ENCODE data around the gene TEP1. TPM values are rescaled to one million over a fixed set of nuclear protein-coding genes. Genes with fewer than 3 reads are reported as not detected.
A peak's percentile ranks its signal among the peaks of the same experiment; 100 is the strongest.

Gene TEP1
- 9.7 TPM for total RNA-seq
- long read RNA-seq, partial matches to known transcripts = 0 of 3 reads
- long read RNA-seq, other reads (novel, unspliced or antisense) = 3 of 3 reads

DNA sequence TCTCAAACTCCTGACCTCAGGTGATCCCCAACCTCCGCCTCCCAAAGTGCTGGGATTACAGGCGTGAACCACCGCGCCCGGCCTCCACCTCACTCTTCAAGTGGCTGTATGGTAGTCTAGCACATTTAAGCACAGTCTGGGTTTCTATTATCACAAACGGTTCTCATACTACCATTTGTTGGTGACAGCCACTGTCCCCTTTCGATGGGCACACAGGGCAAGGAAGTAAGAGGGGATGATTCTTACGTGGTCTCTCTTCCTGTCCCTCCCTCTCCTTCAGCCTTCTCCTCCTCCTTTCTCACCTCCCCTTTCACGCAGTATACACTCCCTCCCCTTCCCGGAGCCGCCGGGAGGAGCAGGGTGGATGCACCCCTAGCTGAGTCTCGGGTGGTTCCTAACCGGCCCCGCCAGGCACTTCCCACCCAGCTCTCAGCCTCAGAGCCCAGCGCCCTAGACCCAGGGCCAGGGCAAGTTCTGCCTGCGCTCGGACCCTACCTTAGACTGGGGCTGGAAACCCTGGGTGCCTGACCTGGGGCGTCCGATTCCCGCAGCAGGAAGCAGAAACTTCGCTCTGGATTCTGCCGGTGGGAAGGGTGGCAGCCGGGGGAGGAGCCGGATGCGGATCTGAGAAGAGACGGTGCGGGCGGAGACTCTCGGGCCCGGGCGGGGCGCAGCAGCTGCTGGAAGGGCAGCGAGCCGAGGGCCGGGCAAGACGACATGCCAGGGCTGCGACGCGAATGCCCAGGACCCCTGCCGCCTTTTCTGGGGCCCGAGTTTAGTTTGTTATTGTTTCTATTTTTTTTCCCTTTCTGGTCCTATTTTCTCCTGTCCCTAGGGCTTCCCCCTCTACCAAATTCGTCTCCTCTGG is at the start of gene TEP1:
Gene TEP1, minus strand, starts transcription at position 626 of the 868 bp plus-strand sequence. CDS start 5,062 bp downstream, outside the sequence.
- DNase-seq = peak; percentile 91
- Histone ChIP-seq H3K4me1 (peaks cover 23% of the 10 kb centered on the region), H3K27me3 (ENCODE audit: low read depth) (no peaks in the 10 kb centered on the region), H3K27ac (replicated peaks) (peak within 1 kb of the TSS; percentile 97), H3K4me3 (peak within 1 kb of the TSS; percentile 85), H3K36me3 (peaks cover 3% of the 10 kb centered on the region), H3K9me3 (replicated peaks) (no peaks in the 10 kb centered on the region)
- TF ChIP-seq, protein P1, sequence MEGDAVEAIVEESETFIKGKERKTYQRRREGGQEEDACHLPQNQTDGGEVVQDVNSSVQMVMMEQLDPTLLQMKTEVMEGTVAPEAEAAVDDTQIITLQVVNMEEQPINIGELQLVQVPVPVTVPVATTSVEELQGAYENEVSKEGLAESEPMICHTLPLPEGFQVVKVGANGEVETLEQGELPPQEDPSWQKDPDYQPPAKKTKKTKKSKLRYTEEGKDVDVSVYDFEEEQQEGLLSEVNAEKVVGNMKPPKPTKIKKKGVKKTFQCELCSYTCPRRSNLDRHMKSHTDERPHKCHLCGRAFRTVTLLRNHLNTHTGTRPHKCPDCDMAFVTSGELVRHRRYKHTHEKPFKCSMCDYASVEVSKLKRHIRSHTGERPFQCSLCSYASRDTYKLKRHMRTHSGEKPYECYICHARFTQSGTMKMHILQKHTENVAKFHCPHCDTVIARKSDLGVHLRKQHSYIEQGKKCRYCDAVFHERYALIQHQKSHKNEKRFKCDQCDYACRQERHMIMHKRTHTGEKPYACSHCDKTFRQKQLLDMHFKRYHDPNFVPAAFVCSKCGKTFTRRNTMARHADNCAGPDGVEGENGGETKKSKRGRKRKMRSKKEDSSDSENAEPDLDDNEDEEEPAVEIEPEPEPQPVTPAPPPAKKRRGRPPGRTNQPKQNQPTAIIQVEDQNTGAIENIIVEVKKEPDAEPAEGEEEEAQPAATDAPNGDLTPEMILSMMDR (IDR thresholded peaks at IDR 0.05; ENCODE audit: borderline replicate concordance) = no peak
- intact Hi-C loops (cut with micrococcal nuclease) = loop anchor here (10.0 kb wide), 1 partner anchor 192 kb away; no protein-coding TSS in a partner anchor

DNA sequence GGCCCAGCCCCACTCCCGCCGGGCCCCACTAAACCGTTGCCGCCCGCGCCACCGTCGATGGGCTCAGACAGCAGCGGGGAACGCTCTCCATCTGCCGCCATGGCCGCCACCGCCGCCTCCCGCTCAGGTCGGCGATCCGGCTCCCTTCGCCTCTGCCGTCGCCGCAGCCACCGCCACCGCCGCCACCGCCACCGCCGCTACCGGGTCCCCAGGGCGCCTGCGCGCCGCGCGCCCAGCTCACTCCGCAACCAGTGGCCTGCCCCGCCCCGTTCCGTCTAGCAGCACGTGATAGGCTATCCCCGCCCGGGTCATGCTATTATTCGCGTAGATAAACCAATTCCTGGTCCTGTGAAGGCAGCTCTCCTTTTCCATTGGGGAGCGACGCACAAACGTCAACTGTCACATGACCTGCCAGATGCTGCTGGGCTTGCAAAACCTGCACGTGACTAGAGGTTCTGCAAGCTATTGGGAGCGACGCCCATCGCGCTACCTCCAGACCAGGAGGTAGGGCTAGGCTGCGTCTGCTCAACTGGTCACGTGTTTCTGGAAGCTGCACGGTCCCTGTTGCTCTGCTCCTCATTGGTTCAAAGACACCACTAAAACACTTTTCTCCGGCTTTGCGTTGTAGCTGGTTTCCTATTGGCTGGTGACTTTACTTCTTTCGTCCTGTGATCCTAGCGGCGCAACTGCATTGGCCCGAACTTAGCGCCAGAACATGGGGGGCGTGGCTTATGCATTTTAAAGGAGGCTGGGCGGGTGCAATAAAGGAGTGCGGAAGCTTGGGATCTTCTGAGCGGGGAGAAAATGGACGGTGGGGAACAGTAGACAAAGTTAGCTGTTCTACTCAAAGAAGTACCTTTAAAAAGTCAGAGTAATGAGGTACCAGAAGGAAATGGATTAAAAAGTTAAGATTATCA is 48.2 kb upstream of the TEP1 start, which contains the start of gene PIP4P1:
Gene PIP4P1, minus strand, starts transcription at position 210 of the 917 bp plus-strand sequence. Its CDS starts 109 bp downstream, at position 101.
- intact Hi-C loops (cut with micrococcal nuclease) = no loop called here
- Histone ChIP-seq H3K9me3 (replicated peaks) (no peaks in the 10 kb centered on the region), H3K4me3 (peak within 1 kb of the TSS; percentile 98), H3K36me3 (peaks cover 33% of the 10 kb centered on the region), H3K4me1 (peaks cover 43% of the 10 kb centered on the region), H3K27me3 (ENCODE audit: low read depth) (no peaks in the 10 kb centered on the region), H3K27ac (replicated peaks) (peak within 1 kb of the TSS; percentile 93)
- peak; percentile 99 for DNase-seq
- TF ChIP-seq, protein P1 (IDR thresholded peaks at IDR 0.05; ENCODE audit: borderline replicate concordance) = no peak

GRCh38 chr14:20460458-20461224 is 47.3 kb upstream of the TEP1 start:
- peaks cover 51% of the 10 kb centered on the region for H3K4me1 ChIP-seq
- peaks cover 36% of the 10 kb centered on the region for H3K36me3 ChIP-seq
- intact Hi-C loops (cut with micrococcal nuclease) = no loop called here
- peak overlapping the region; percentile 93 for H3K27ac ChIP-seq (replicated peaks)
- DNase-seq = no peak
- no peaks in the 10 kb centered on the region for H3K9me3 ChIP-seq (replicated peaks)
- TF ChIP-seq, protein P1 (IDR thresholded peaks at IDR 0.05; ENCODE audit: borderline replicate concordance) = no peak
- H3K27me3 ChIP-seq (ENCODE audit: low read depth) = no peaks in the 10 kb centered on the region
- peak overlapping the region; percentile 98 for H3K4me3 ChIP-seq

DNA sequence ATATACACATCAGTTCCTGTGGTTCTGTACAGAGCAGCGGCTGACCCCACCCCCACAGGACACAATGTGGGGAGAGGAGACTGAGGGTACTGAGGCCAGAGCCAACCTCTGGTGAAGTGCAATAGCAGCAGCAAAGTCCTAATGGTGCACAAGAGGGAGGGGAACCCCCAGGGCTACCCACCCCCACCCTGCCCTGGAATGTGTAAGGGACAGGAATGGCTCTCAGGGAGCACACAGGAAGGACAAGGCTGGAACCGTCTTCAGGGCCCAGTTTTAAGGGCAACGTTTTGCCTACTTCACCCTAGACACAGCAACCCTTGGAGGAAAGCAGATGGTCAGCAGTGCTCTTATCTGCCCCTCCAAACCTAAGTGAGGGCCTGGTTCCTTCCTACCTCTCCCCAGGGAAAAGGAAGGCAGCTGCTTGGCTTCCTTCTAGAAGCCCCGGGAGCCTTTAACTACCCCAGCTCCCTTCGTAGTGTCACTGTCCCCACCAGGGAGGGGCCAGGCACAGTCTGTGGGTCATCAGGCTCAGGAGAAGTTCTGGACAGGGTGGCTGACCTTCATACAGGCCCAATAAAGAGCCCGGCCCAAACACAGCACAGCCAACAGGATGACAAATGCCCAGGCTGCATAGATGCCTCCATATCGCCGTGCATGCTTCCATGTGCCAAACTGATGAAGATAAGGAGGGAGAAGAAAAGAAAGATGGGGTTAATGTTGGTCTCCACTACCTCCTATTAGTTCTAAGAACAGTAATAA is 44.9 kb upstream of the TEP1 start:
- H3K36me3 ChIP-seq = peaks cover 36% of the 10 kb centered on the region
- intact Hi-C loops (cut with micrococcal nuclease) = no loop called here
- TF ChIP-seq, protein P1 (IDR thresholded peaks at IDR 0.05; ENCODE audit: borderline replicate concordance) = no peak
- peaks cover 71% of the 10 kb centered on the region for H3K4me1 ChIP-seq
- DNase-seq = no peak
- no peaks in the 10 kb centered on the region for H3K9me3 ChIP-seq (replicated peaks)
- H3K27ac ChIP-seq (replicated peaks) = no peak overlapping the region
- H3K4me3 ChIP-seq = no peak overlapping the region
- no peaks in the 10 kb centered on the region for H3K27me3 ChIP-seq (ENCODE audit: low read depth)
